Sigmoid colon (tissue), 7 donors: ENCODE measurements around the gene NTM. TPM values are rescaled to one million over a fixed set of nuclear protein-coding genes. Genes with fewer than 3 reads are reported as not detected.

Experiments
- DNase-seq: peaks from one replicate; pipeline ENCODE4 v3.0.0-alpha.2; 2019
- H3K27ac ChIP-seq, 4 donors: fragments of 200-600 bp; sonication (generic); one replicate each; pipeline ENCODE4 v1.5.1; 2016 to 2019; ENCODE audit warnings: mild to moderate bottlenecking in 1 of 4
- H3K27me3 ChIP-seq, 3 donors: fragments of 200-600 bp; sonication (generic); one replicate each; pipeline ENCODE4 v1.5.1; 2019; ENCODE audit warnings: mild to moderate bottlenecking in 1 of 3
- H3K36me3 ChIP-seq, 4 donors: fragments of 200-600 bp; sonication (generic); one replicate each; pipeline ENCODE4 v1.5.1; 2016 to 2019
- H3K4me1 ChIP-seq, 4 donors: fragments of 200-600 bp; sonication (generic); one replicate each; pipeline ENCODE4 v1.5.1; 2017 to 2019
- H3K4me3 ChIP-seq, 4 donors: fragments of 200-600 bp; sonication (generic); one replicate each; pipeline ENCODE4 v1.5.1; 2017 to 2019; ENCODE audit warnings: mild to moderate bottlenecking in 2 of 4, moderate library complexity in 1 of 4
- H3K9me3 ChIP-seq, 4 donors: fragments of 200-600 bp in 3 of 4; sonication (generic) in 3 of 4; one replicate each; pipeline versions ENCODE4 v1.5.1 to v1.6.1; 2013 to 2019
- CTCF ChIP-seq, 4 experiments: fragments of 450-650 bp in 3 of 4; fragments of 200-600 bp in 1 of 4; IDR thresholded peaks; one replicate each; pipeline ENCODE4 v1.5.1; 2016 to 2019; ENCODE audit warnings: antibody characterized with exemption in 4 of 4, mild to moderate bottlenecking in 3 of 4, moderate library complexity in 2 of 4
- EP300 ChIP-seq, 4 donors: sonication (generic); formaldehyde crosslinking; IDR thresholded peaks; one replicate each; pipeline ENCODE4 v1.6.1; 2017; ENCODE audit warnings: antibody characterized with exemption in 4 of 4
- POLR2A ChIP-seq, 2 donors: fragments of 450-650 bp; IDR thresholded peaks; one replicate each; pipeline ENCODE4 v1.6.1; 2016; ENCODE audit warnings: antibody characterized with exemption in 2 of 2, mild to moderate bottlenecking in 2 of 2, moderate library complexity in 2 of 2
- POLR2AphosphoS5 ChIP-seq, 4 donors: sonication (generic); formaldehyde crosslinking; IDR thresholded peaks; one replicate each; pipeline ENCODE4 v1.6.1; 2017; ENCODE audit warnings: antibody characterized with exemption in 4 of 4
- WGBS, 2 donors: extraction: QIAGEN DNeasy Blood & Tissue Kit; methylation state at CpG; one replicate each; pipeline ENCODE4 v1.1.7; 2013; 5-methylcytosine and 5-hydroxymethylcytosine counted together
- intact Hi-C: fragments of 100-400 bp; cut with DNase I; formaldehyde crosslinking; loops from one replicate; pipeline ENCODE4 v1.15.1; 2023
- polyA plus RNA-seq, 3 donors: library from polyadenylated mRNA; stranded (reverse); fragments of 200-250 nt; gene quantifications; one replicate each; pipeline ENCODE4 v1.2.3, GENCODE V29; 2013
- total RNA-seq, 4 donors: library from RNA; depleted of rRNA; stranded (reverse); fragments of >200 nt; gene quantifications; one replicate each; pipeline ENCODE4 v1.1.0, GENCODE V29; 2016
- donor health status: healthy with polysubstance abuse.
- donor health status: Bipolar disorder and iron deficiency.
- donor health status: healthy.

NTM gene
- total and polyA plus RNA-seq, 7 donors = 0.96 to 18.3 (median 6.4) TPM; not detected in 1

GRCh38 chr11:131653260-131653659 lies 282.8 kb downstream of the NTM start:
- DNase-seq = no peak
- peaks cover 0 to 7% (median 0%) of the 10 kb centered on the region in 4 donors for H3K4me1 ChIP-seq
- TF ChIP-seq EP300 (IDR thresholded peaks at IDR 0.05) (no peak), POLR2A (IDR thresholded peaks at IDR 0.05) (no peak), CTCF (IDR thresholded peaks at IDR 0.05) (no peak), POLR2AphosphoS5 (IDR thresholded peaks at IDR 0.05) (no peak)
- H3K27me3 ChIP-seq = no peaks in the 10 kb centered on the region
- intact Hi-C loops = no loop called here
- H3K9me3 ChIP-seq = no peaks in the 10 kb centered on the region
- H3K36me3 ChIP-seq = no peaks in the 10 kb centered on the region
- no peak overlapping the region for H3K27ac ChIP-seq
- WGBS, 2 donors = 60 to 71% methylated on average over 5 of the region's 5 CpGs
- H3K4me3 ChIP-seq = no peak overlapping the region

GRCh38 chr11:131654849-131655248 lies 284.4 kb downstream of the NTM start:
- intact Hi-C loops = no loop called here
- Histone ChIP-seq H3K4me3 (no peak overlapping the region), H3K9me3 (no peaks in the 10 kb centered on the region), H3K4me1 (peaks cover 0 to 7% (median 0%) of the 10 kb centered on the region in 4 donors), H3K36me3 (no peaks in the 10 kb centered on the region), H3K27me3 (no peaks in the 10 kb centered on the region), H3K27ac (no peak overlapping the region)
- no peak for DNase-seq
- 93% methylated on average over 10 of the region's 10 CpGs for WGBS, 2 donors
- no peak for TF ChIP-seq POLR2A (IDR thresholded peaks at IDR 0.05)

GRCh38 chr11:131656179-131656838 lies 285.9 kb downstream of the NTM start:
- TF ChIP-seq POLR2A (IDR thresholded peaks at IDR 0.05) = no peak
- TF ChIP-seq EP300 (IDR thresholded peaks at IDR 0.05) = no peak
- TF ChIP-seq CTCF (IDR thresholded peaks at IDR 0.05) = no peak
- Histone ChIP-seq H3K9me3 (no peaks in the 10 kb centered on the region), H3K27ac (no peak overlapping the region), H3K36me3 (no peaks in the 10 kb centered on the region), H3K4me1 (peaks cover 0 to 7% (median 0%) of the 10 kb centered on the region in 4 donors), H3K27me3 (no peaks in the 10 kb centered on the region), H3K4me3 (no peak overlapping the region)
- WGBS, 2 donors = 52 to 55% methylated on average over 9 of the region's 9 CpGs
- intact Hi-C loops = no loop called here
- no peak for DNase-seq

- no peaks in the 10 kb centered on the region for H3K27me3 ChIP-seq
- no peak for TF ChIP-seq POLR2A (IDR thresholded peaks at IDR 0.05)
- no peak for TF ChIP-seq POLR2AphosphoS5 (IDR thresholded peaks at IDR 0.05)
- no peak for TF ChIP-seq EP300 (IDR thresholded peaks at IDR 0.05)
- TF ChIP-seq CTCF (IDR thresholded peaks at IDR 0.05) = no peak
- H3K4me1 ChIP-seq = peaks cover 0 to 7% (median 0%) of the 10 kb centered on the region in 4 donors
- DNase-seq = no peak
- WGBS, 2 donors = 36 to 42% methylated on average over 9 of the region's 9 CpGs
- H3K27ac ChIP-seq = no peak overlapping the region
- intact Hi-C loops = no loop called here
- H3K9me3 ChIP-seq = no peaks in the 10 kb centered on the region
- no peak overlapping the region for H3K4me3 ChIP-seq
- H3K36me3 ChIP-seq = no peaks in the 10 kb centered on the region
These were observed 286.4 kb downstream of the NTM start for GRCh38 chr11:131656839-131657211.

GRCh38 chr11:131658414-131658813 lies 288.0 kb downstream of the NTM start:
- Histone ChIP-seq H3K27me3 (no peaks in the 10 kb centered on the region), H3K4me1 (peaks cover 0 to 7% (median 0%) of the 10 kb centered on the region in 4 donors), H3K4me3 (no peak overlapping the region), H3K36me3 (no peaks in the 10 kb centered on the region), H3K9me3 (no peaks in the 10 kb centered on the region), H3K27ac (no peak overlapping the region)
- 80 to 89% methylated on average over 17 of the region's 17 CpGs for WGBS, 2 donors
- no peak for TF ChIP-seq POLR2A (IDR thresholded peaks at IDR 0.05)
- TF ChIP-seq EP300 (IDR thresholded peaks at IDR 0.05) = no peak
- no peak for TF ChIP-seq CTCF (IDR thresholded peaks at IDR 0.05)
- no peak for TF ChIP-seq POLR2AphosphoS5 (IDR thresholded peaks at IDR 0.05)
- no peak for DNase-seq
- intact Hi-C loops = no loop called here
